Astrocyte of the cerebellum (primary cell): ENCODE data around the gene ABCA3.
A peak's percentile ranks its signal among the peaks of the same experiment; 100 is the strongest.

Source experiments
- DNase-seq: peaks from one replicate; pipeline ENCODE4 v3.0.0-alpha.2; 2011; ENCODE audit warnings: low read depth
- H3K4me3 ChIP-seq: 2 replicates; pipeline ENCODE4 v1.5.1; 2011; ENCODE audit warnings: mild to moderate bottlenecking, low read depth, low read length, moderate library complexity
- in situ Hi-C: cut with HindIII; loops from 2 replicates; pipeline ENCODE4 v1.10.0; 2017; ENCODE audit warnings: low sequenced_read_pairs
- TF ChIP-seq, protein P1 (sequence below): IDR thresholded peaks from 2 replicates; pipeline ENCODE4 v1.5.1; 2012; ENCODE audit warnings: low read length, low read depth, moderate library complexity, mild to moderate bottlenecking; ENCODE audit errors: missing control alignments

ABCA3 gene

GRCh38 chr16:2370721-2371120 lies 30.2 kb upstream of the ABCA3 start:
- no peak for DNase-seq
- in situ Hi-C loops: loop anchor here (5.0 kb wide), 1 partner anchor 42 kb away; no protein-coding TSS in a partner anchor

DNA sequence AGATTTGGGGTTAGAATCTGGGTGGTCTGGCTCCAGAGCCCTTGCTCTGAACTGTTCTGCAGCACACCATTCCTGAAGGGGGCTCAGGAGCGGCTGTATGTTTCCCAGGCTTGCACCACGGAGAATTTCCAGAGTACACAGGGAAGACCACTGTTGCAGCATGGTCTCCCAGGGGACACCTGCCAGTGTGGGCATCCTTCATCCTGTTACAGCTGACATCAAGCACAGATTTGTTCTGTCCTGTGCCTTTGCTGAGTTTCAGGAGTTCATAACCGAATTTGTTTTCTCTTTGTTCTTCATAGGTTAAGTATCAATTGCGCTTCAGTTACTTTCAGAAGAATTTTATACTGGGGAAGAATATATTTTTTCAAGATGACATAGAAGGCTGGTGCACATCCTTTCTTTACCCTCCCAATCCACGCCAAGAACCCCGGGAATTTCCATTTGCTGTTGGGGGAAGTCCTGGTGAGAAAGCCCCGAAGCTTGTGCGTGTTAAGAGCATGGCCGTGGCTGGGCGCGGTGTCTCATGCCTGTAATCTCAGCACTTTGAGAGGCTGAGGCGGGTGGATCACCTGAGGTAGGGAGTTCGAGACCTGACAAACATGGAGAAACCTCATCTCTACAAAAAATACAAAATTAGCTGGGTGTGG lies 26.3 kb upstream of the ABCA3 start:
- no peak overlapping the region for H3K4me3 ChIP-seq
- DNase-seq: no peak
- in situ Hi-C loops: no loop called here
- TF ChIP-seq, protein P1, sequence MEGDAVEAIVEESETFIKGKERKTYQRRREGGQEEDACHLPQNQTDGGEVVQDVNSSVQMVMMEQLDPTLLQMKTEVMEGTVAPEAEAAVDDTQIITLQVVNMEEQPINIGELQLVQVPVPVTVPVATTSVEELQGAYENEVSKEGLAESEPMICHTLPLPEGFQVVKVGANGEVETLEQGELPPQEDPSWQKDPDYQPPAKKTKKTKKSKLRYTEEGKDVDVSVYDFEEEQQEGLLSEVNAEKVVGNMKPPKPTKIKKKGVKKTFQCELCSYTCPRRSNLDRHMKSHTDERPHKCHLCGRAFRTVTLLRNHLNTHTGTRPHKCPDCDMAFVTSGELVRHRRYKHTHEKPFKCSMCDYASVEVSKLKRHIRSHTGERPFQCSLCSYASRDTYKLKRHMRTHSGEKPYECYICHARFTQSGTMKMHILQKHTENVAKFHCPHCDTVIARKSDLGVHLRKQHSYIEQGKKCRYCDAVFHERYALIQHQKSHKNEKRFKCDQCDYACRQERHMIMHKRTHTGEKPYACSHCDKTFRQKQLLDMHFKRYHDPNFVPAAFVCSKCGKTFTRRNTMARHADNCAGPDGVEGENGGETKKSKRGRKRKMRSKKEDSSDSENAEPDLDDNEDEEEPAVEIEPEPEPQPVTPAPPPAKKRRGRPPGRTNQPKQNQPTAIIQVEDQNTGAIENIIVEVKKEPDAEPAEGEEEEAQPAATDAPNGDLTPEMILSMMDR: no peak

More at GRCh38 chr16:2370721-2371120, 30.2 kb upstream of the ABCA3 start:
- H3K4me3 ChIP-seq: no peak overlapping the region
- TF ChIP-seq, protein P1: no peak

GRCh38 chr16:2365397-2366294 lies 25.1 kb upstream of the ABCA3 start:
- H3K4me3 ChIP-seq: no peak overlapping the region
- in situ Hi-C loops: no loop called here
- DNase-seq: peak; percentile 24
- TF ChIP-seq, protein P1: no peak

DNA sequence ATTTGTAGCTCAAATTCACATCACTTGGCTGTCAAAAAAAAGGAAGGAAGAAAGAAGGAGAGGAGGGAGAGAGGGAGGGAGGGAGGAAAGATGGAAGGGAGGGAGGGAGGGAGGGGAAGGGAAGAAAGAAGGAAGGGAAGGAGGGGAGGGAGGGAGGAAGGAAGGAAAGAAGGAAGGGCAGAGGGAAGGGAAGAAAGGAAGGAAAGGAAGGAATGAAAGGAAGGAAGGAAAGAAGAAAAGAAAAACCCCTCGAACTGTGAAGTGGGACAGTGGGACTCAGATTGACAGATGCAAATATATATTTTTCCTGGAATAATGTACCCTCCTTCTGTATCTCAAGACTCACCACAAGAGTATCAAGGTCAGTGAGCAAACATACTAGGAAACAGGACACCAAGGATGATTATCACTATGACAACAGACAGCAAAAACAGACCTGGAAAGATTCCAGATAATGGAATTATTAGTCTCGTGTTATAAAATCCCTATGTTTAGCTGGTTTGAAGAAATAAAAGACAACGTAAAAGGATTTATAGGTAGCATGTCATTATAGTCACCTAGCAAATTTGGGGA lies 24.2 kb upstream of the ABCA3 start:
- TF ChIP-seq, protein P1: no peak
- in situ Hi-C loops: no loop called here

DNA sequence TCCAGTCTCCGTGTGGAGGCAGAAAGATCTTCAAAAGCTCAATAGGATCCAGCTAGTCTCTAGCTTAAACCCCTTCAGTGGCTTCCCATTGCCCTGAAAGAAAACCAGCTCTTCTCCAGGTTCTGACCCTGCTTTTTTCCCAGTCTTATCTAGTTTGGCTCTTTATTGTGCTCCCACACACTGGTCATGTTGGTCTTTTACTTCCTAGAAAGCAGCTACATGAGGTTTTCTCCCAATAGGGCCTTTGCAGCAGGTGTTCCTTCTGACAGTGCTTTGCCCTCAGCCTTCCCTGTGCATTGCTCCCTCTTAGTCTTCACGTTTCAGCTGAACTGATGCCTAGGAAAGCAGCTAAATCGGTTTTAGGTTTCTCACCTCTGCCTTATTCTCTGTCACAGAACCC lies 21.7 kb upstream of the ABCA3 start:
- in situ Hi-C loops: no loop called here
- no peak overlapping the region for H3K4me3 ChIP-seq
- no peak for DNase-seq
- TF ChIP-seq, protein P1: no peak

More for the DNA sequence above, 24.2 kb upstream of the ABCA3 start:
- no peak for DNase-seq
- H3K4me3 ChIP-seq: no peak overlapping the region

DNA sequence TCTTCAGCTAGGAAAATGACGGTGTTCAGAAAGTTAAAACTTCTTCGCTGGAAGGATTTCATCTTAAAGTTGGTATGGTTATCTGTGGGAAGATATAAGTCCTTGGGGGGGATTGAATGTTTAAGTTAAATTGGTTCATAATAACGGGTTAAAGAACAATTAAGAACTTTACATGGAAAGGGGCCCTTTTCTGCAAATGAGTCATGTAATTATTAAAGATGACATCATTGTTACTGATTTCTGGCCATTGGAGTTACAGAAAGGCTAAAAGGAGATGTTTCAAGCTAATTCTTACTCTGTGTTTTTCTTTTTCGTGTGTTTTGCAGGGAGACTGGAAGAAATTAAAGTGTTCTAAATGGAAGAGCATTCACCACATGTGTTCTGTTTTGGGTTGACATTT lies 20.6 kb upstream of the ABCA3 start:
- TF ChIP-seq, protein P1: no peak
- H3K4me3 ChIP-seq: no peak overlapping the region
- DNase-seq: no peak
- in situ Hi-C loops: no loop called here
